NB4 (cell line): ENCODE measurements around the gene ECEL1.

Experiments
- CTCF ChIP-seq: IDR thresholded peaks from one replicate; pipeline ENCODE4 v1.5.1; 2012; ENCODE audit warnings: low read depth, low read length
- MAX ChIP-seq: IDR thresholded peaks from 2 replicates; pipeline ENCODE4 v1.6.1; 2011; ENCODE audit warnings: low read depth, low read length
- MYC ChIP-seq: IDR thresholded peaks from 2 replicates; pipeline ENCODE4 v1.6.1; 2011; ENCODE audit warnings: low read depth, low read length
- POLR2A ChIP-seq: IDR thresholded peaks from 2 replicates; pipeline ENCODE4 v1.6.1; 2011; ENCODE audit warnings: mild to moderate bottlenecking; ENCODE audit not compliant: insufficient read length; ENCODE audit errors: extremely low read depth

- TF ChIP-seq CTCF (no peak), POLR2A (no peak), MYC (no peak), MAX (no peak)
Observed at GRCh38 chr2:232491139-232491780, 3.6 kb upstream of the ECEL1 start.
